Panc1 (cell line): ENCODE measurements around the gene ZFHX3. TPM values are rescaled to one million over a fixed set of nuclear protein-coding genes. Genes with fewer than 3 reads are reported as not detected.

Source experiments
- ATAC-seq: fragments of 200-7000 bp; cut with Tn5 transposase; 2 replicates; pipeline ENCODE4 v1.9.1; 2020; ENCODE audit warnings: mild to moderate bottlenecking, moderate library complexity
- BruUV-seq: library from RNA; stranded (reverse); fragments of 400-500 nt; replicated peaks from 2 replicates; lab custom pipeline; 2021; lab: Mats Ljungman, UMichigan
- CTCF ChIA-PET: fragments of 300-600 bp; sonication (Branson Sonifier 250); formaldehyde crosslinking; loops from one replicate; lab custom pipeline; 2022; ENCODE audit warnings: antibody characterized with exemption; lab: Charles Lee
- POLR2A ChIA-PET: fragments of 300-600 bp; sonication (Branson Sonifier 250); formaldehyde crosslinking; loops from one replicate; lab custom pipeline; 2022; ENCODE audit warnings: antibody characterized with exemption; lab: Charles Lee
- DNase-seq: peaks from one replicate; pipeline ENCODE4 v3.0.0-alpha.2; 2010; ENCODE audit warnings: low read depth, low spot score
- H3K27ac ChIP-seq: 2 replicates; pipeline ENCODE4 v1.5.1; 2011; ENCODE audit warnings: mild to moderate bottlenecking, low read length, inconsistent platforms
- H3K27me3 ChIP-seq: fragments of 200-500 bp; sonication (Bioruptor generic); 2 replicates; pipeline ENCODE4 v1.6.0; 2014; ENCODE audit warnings: low read length, inconsistent platforms; ENCODE audit not compliant: control insufficient read depth, insufficient read depth
- H3K36me3 ChIP-seq: fragments of 200-500 bp; sonication (Bioruptor generic); 2 replicates; pipeline ENCODE4 v1.5.1; 2014; ENCODE audit warnings: inconsistent platforms, mild to moderate bottlenecking, low read length, moderate library complexity; ENCODE audit not compliant: control insufficient read depth, insufficient read depth
- H3K4me1 ChIP-seq: 2 replicates; pipeline ENCODE4 v1.5.1; 2011; ENCODE audit warnings: inconsistent platforms, mild to moderate bottlenecking, low read length, moderate library complexity; ENCODE audit not compliant: control insufficient read depth, insufficient read depth
- H3K4me3 ChIP-seq, 2 experiments: 2 replicates each; pipeline ENCODE4 v1.5.1; 2011 to 2012; ENCODE audit warnings: low read depth in 2 of 2, low read length in 2 of 2, mild to moderate bottlenecking in 2 of 2, inconsistent platforms in 1 of 2, moderate library complexity in 1 of 2
- H3K9me3 ChIP-seq: fragments of 200-500 bp; sonication (Bioruptor generic); 2 replicates; pipeline ENCODE4 v1.5.1; 2014; ENCODE audit warnings: low read depth, mild to moderate bottlenecking, inconsistent platforms, low read length, moderate library complexity; ENCODE audit not compliant: control insufficient read depth, insufficient read depth
- POLR2AphosphoS5 ChIP-seq: IDR thresholded peaks from 2 replicates; pipeline ENCODE4 v1.6.1; 2012; ENCODE audit warnings: mild to moderate bottlenecking, low read depth, low read length, moderate library complexity
- SIN3A ChIP-seq: IDR thresholded peaks from 2 replicates; pipeline ENCODE4 v1.6.1; 2012; ENCODE audit warnings: low read depth, mild to moderate bottlenecking, low read length, moderate library complexity, borderline replicate concordance; ENCODE audit not compliant: insufficient read depth
- TCF7L2 ChIP-seq: IDR thresholded peaks from 2 replicates; pipeline ENCODE4 v1.6.1; 2011; ENCODE audit warnings: mild to moderate bottlenecking, low read depth, low read length, inconsistent platforms
- in situ Hi-C: cut with HindIII; loops from 2 replicates; pipeline ENCODE4 v1.10.0; 2016; ENCODE audit warnings: low sequenced_read_pairs, low pct_unique_long_range_greater_than_20kb
- intact Hi-C: fragments of 100-400 bp; cut with micrococcal nuclease; formaldehyde crosslinking; loops from one replicate; pipeline ENCODE4 v1.10.0; 2022; ENCODE audit not compliant: unreplicated experiment
- total RNA-seq: library from RNA; stranded (reverse); gene quantifications from one replicate; pipeline ENCODE4 v1.2.1, GENCODE V29; 2021; ENCODE audit not compliant: unreplicated experiment
- TF ChIP-seq, protein P1 (sequence below), 2 experiments: IDR thresholded peaks; 2 replicates each; pipeline ENCODE4 v1.6.1; 2011 to 2012; ENCODE audit warnings: low read depth in 2 of 2, control low read depth in 1 of 2, low read length in 1 of 2, mild to moderate bottlenecking in 1 of 2, moderate library complexity in 1 of 2; ENCODE audit not compliant: insufficient read depth in 1 of 2
- TF ChIP-seq, protein P2 (sequence below): fragments of 450-650 bp; IDR thresholded peaks from 2 replicates; pipeline ENCODE4 v1.5.1; 2017; ENCODE audit warnings: mild to moderate bottlenecking

Gene ZFHX3
- total RNA-seq, 1 experiment from 2014 or later, result 7.1 TPM

- no TSS peak for BruUV-seq
- Histone ChIP-seq H3K9me3 (no peaks in the 10 kb centered on the region), H3K4me3 (no peak overlapping the region), H3K4me1 (no peaks in the 10 kb centered on the region), H3K27ac (no peak overlapping the region), H3K27me3 (no peaks in the 10 kb centered on the region), H3K36me3 (no peaks in the 10 kb centered on the region)
- TF ChIP-seq, protein P1, sequence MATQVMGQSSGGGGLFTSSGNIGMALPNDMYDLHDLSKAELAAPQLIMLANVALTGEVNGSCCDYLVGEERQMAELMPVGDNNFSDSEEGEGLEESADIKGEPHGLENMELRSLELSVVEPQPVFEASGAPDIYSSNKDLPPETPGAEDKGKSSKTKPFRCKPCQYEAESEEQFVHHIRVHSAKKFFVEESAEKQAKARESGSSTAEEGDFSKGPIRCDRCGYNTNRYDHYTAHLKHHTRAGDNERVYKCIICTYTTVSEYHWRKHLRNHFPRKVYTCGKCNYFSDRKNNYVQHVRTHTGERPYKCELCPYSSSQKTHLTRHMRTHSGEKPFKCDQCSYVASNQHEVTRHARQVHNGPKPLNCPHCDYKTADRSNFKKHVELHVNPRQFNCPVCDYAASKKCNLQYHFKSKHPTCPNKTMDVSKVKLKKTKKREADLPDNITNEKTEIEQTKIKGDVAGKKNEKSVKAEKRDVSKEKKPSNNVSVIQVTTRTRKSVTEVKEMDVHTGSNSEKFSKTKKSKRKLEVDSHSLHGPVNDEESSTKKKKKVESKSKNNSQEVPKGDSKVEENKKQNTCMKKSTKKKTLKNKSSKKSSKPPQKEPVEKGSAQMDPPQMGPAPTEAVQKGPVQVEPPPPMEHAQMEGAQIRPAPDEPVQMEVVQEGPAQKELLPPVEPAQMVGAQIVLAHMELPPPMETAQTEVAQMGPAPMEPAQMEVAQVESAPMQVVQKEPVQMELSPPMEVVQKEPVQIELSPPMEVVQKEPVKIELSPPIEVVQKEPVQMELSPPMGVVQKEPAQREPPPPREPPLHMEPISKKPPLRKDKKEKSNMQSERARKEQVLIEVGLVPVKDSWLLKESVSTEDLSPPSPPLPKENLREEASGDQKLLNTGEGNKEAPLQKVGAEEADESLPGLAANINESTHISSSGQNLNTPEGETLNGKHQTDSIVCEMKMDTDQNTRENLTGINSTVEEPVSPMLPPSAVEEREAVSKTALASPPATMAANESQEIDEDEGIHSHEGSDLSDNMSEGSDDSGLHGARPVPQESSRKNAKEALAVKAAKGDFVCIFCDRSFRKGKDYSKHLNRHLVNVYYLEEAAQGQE (IDR thresholded peaks at IDR 0.05; ENCODE audit: insufficient read depth in 1 of 2, low read depth in 2 of 2, low read length in 1 of 2), result no peak
- TF ChIP-seq SIN3A (no peak), POLR2AphosphoS5 (no peak), TCF7L2 (no peak)
- TF ChIP-seq, protein P2, sequence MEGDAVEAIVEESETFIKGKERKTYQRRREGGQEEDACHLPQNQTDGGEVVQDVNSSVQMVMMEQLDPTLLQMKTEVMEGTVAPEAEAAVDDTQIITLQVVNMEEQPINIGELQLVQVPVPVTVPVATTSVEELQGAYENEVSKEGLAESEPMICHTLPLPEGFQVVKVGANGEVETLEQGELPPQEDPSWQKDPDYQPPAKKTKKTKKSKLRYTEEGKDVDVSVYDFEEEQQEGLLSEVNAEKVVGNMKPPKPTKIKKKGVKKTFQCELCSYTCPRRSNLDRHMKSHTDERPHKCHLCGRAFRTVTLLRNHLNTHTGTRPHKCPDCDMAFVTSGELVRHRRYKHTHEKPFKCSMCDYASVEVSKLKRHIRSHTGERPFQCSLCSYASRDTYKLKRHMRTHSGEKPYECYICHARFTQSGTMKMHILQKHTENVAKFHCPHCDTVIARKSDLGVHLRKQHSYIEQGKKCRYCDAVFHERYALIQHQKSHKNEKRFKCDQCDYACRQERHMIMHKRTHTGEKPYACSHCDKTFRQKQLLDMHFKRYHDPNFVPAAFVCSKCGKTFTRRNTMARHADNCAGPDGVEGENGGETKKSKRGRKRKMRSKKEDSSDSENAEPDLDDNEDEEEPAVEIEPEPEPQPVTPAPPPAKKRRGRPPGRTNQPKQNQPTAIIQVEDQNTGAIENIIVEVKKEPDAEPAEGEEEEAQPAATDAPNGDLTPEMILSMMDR, result no peak
- POLR2A ChIA-PET, result no interaction called here
- ATAC-seq (no peak), DNase-seq (no peak)
- intact Hi-C loops, result no loop called here
- CTCF ChIA-PET, result no interaction called here
- in situ Hi-C loops, result no loop called here
These were observed 76.6 kb downstream of the ZFHX3 start for GRCh38 chr16:72971370-72971769.

DNA sequence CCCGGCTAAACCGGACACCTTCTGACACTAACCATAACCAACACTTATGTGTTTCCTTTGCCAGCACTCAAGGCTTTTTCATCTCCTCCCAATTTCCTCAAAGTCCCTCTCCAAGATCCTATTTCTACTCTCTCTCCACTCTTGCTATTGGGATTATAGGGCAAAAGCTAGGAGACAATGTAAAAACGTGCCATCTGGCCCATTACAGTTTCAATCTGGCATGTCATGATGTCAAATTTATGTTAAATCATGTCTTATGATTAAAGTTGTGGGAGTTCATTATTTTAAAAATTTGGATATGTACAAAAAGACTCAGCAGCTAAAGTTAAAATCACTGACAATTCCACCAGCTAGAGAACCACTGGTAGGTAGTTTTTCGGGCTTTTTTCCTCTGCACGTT is 77.3 kb downstream of the ZFHX3 start:
- Histone ChIP-seq H3K36me3 (no peaks in the 10 kb centered on the region), H3K27me3 (no peaks in the 10 kb centered on the region), H3K9me3 (no peaks in the 10 kb centered on the region), H3K4me1 (no peaks in the 10 kb centered on the region), H3K27ac (no peak overlapping the region), H3K4me3 (no peak overlapping the region)
- TF ChIP-seq, protein P1 (IDR thresholded peaks at IDR 0.05; ENCODE audit: insufficient read depth in 1 of 2, low read depth in 2 of 2, low read length in 1 of 2), result no peak
- TF ChIP-seq, protein P2, result no peak
- TF ChIP-seq SIN3A (no peak), TCF7L2 (no peak)
- POLR2A ChIA-PET, result no interaction called here
- CTCF ChIA-PET, result no interaction called here
- DNase-seq, result no peak
- in situ Hi-C loops (no loop called here), intact Hi-C loops (no loop called here)
- ATAC-seq, result no peak
- BruUV-seq, result no TSS peak
